CD4-positive, alpha-beta T cell (primary cell): ENCODE results near the gene ATG10. TPM values are rescaled to one million over a fixed set of nuclear protein-coding genes. Genes with fewer than 3 reads are reported as not detected.

Experiments used
- ATAC-seq: fragments of 200-7000 bp; cut with Tn5 transposase; one replicate; pipeline ENCODE4 v1.10.0; 2022; ENCODE audit warnings: mild to moderate bottlenecking; ENCODE audit not compliant: poor library complexity
- CTCF ChIA-PET: fragments of 350-600 bp; sonication (Branson Sonifier 250); formaldehyde crosslinking; loops from one replicate; lab custom pipeline; 2021; ENCODE audit warnings: antibody characterized with exemption, inconsistent platforms; lab: Charles Lee
- POLR2A ChIA-PET: fragments of 350-600 bp; sonication (Branson Sonifier 250); formaldehyde crosslinking; loops from one replicate; lab custom pipeline; 2021; ENCODE audit warnings: antibody characterized with exemption, inconsistent platforms; lab: Charles Lee
- DNase-seq, 14 experiments: peaks; one replicate each; pipeline ENCODE4 v3.0.0-alpha.2; 2013 to 2020; ENCODE audit warnings: mixed read lengths in 2 of 14
- H3K27ac ChIP-seq, 2 donors: one replicate each; pipeline versions ENCODE4 v1.5.1 to v1.7.0; 2013; ENCODE audit warnings: low read length in 2 of 2, low read depth in 1 of 2, mild to moderate bottlenecking in 1 of 2
- H3K27me3 ChIP-seq, 2 experiments: 1 replicate in 1 of 2; 2 replicates in 1 of 2; pipeline versions ENCODE4 v1.6.1 to v1.7.0; 2013; ENCODE audit warnings: low read length in 2 of 2, control low read depth in 1 of 2, mild to moderate bottlenecking in 1 of 2, moderate library complexity in 1 of 2; ENCODE audit not compliant: insufficient read depth in 2 of 2, control insufficient read depth in 1 of 2
- H3K36me3 ChIP-seq: one replicate; pipeline ENCODE4 v1.6.1; 2013; ENCODE audit warnings: low read length, control low read depth; ENCODE audit not compliant: insufficient read depth
- H3K4me1 ChIP-seq: one replicate; pipeline ENCODE4 v1.6.1; 2013; ENCODE audit warnings: low read length, control low read depth; ENCODE audit not compliant: insufficient read depth
- H3K4me3 ChIP-seq: one replicate; pipeline ENCODE4 v1.5.1; 2013; ENCODE audit warnings: mild to moderate bottlenecking, low read length, moderate library complexity
- H3K9me3 ChIP-seq, 2 experiments: 1 replicate in 1 of 2; 2 replicates in 1 of 2; pipeline versions ENCODE4 v1.6.1 to v1.7.0; 2013; ENCODE audit warnings: low read length in 2 of 2, mild to moderate bottlenecking in 2 of 2, control low read depth in 1 of 2, moderate library complexity in 1 of 2; ENCODE audit not compliant: control insufficient read depth in 1 of 2, insufficient read depth in 1 of 2
- H3K27ac Mint-ChIP-seq: one replicate; pipeline ENCODE4 v1.8.0; 2020; ENCODE audit warnings: mixed read lengths
- H3K27me3 Mint-ChIP-seq: one replicate; pipeline ENCODE4 v1.8.0; 2021; ENCODE audit warnings: mixed read lengths
- H3K36me3 Mint-ChIP-seq: one replicate; pipeline ENCODE4 v1.8.0; 2021; ENCODE audit warnings: low read depth, mixed read lengths
- H3K4me1 Mint-ChIP-seq: one replicate; pipeline ENCODE4 v1.8.0; 2021; ENCODE audit warnings: low read depth, mixed read lengths
- H3K4me3 Mint-ChIP-seq: one replicate; pipeline ENCODE4 v1.8.0; 2020; ENCODE audit warnings: mild to moderate bottlenecking, mixed read lengths
- H3K9me3 Mint-ChIP-seq: one replicate; pipeline ENCODE4 v1.8.0; 2020; ENCODE audit warnings: mixed read lengths
- intact Hi-C, 2 experiments: fragments of 100-400 bp; cut with DNase I in 1 of 2; cut with micrococcal nuclease in 1 of 2; formaldehyde crosslinking; loops; one replicate each; pipeline versions ENCODE4 v1.15.1 to v1.9.0; 2023 to 2025; cut with DNase I, micrococcal nuclease
- total RNA-seq, 174 experiments: library from RNA in 2 of 174; stranded (reverse) in 2 of 174; gene quantifications; one replicate each; pipeline ENCODE4 v1.2.3 and lab custom pipeline; 2021 to 2026
- TF ChIP-seq, protein P1 (sequence below): fragments of 200-600 bp; IDR thresholded peaks from one replicate; pipeline ENCODE4 v1.8.0; 2022; ENCODE audit warnings: antibody characterized with exemption, mild to moderate bottlenecking

Gene ATG10
- total RNA-seq, 2 experiments from 2014 or later = 4.7 to 5.3 TPM

DNA sequence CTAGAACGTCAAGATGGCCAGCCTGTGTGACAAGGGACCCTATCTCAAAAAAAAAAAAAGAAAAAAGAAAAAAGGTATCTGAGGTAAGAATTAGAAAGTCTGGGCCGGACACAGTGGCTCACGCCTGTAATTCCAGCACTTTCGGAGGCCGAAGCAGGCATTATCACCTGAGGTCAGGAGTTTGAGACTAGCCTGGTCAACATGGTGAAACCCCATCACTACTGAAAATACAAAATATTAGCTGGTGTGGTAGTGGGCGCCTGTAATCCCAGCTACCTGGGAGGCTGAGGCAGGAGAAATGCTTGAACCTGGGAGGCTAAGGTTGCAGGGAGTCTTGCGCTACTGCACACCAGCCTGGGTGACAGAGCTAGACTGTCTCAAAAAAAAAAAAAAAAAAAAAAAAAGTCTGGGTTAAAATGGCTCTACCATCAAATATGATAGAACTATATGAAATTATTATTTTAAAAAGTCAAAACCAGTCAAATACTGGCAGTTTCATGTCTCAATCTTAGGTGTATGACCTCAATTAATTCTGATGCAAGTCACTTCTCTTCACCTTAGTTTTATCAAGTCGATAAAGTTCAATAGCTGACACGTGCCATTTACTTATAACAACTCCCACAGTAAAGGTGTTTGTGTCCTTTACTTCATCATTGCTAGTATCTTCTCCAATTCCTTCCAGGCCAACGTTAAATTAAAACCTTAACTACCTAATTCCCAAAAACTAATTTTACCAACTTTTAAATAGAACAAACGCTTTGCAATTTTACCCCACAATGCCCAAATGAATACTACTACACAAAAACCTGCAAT, 305.2 kb downstream of the ATG10 start:
- no peaks in the 10 kb centered on the region for H3K27me3 Mint-ChIP-seq
- no peaks in the 10 kb centered on the region for H3K9me3 Mint-ChIP-seq
- intact Hi-C loops = loop anchor here in 1 of 2 experiments (2.0 to 10.0 kb wide), 7 partner anchors 78 to 1620 kb away; partner anchors contain the start of genes ATG10, SSBP2, TMEM167A and XRCC4
- H3K9me3 ChIP-seq = no peaks in the 10 kb centered on the region
- H3K4me1 Mint-ChIP-seq = peaks cover 33% of the 10 kb centered on the region
- H3K4me3 Mint-ChIP-seq = peak overlapping the region; percentile 94
- DNase-seq (no peak), ATAC-seq (no peak)
- H3K36me3 ChIP-seq = peaks cover 37% of the 10 kb centered on the region
- H3K4me3 ChIP-seq = peak overlapping the region; percentile 78
- no peaks in the 10 kb centered on the region for H3K27me3 ChIP-seq
- peaks cover 59% of the 10 kb centered on the region for H3K36me3 Mint-ChIP-seq
- H3K27ac ChIP-seq = no peak overlapping the region
- H3K4me1 ChIP-seq = peaks cover 18% of the 10 kb centered on the region
- TF ChIP-seq, protein P1, sequence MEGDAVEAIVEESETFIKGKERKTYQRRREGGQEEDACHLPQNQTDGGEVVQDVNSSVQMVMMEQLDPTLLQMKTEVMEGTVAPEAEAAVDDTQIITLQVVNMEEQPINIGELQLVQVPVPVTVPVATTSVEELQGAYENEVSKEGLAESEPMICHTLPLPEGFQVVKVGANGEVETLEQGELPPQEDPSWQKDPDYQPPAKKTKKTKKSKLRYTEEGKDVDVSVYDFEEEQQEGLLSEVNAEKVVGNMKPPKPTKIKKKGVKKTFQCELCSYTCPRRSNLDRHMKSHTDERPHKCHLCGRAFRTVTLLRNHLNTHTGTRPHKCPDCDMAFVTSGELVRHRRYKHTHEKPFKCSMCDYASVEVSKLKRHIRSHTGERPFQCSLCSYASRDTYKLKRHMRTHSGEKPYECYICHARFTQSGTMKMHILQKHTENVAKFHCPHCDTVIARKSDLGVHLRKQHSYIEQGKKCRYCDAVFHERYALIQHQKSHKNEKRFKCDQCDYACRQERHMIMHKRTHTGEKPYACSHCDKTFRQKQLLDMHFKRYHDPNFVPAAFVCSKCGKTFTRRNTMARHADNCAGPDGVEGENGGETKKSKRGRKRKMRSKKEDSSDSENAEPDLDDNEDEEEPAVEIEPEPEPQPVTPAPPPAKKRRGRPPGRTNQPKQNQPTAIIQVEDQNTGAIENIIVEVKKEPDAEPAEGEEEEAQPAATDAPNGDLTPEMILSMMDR = no peak
- H3K27ac Mint-ChIP-seq = peak overlapping the region; percentile 94
- ChIA-PET CTCF (interaction anchor here (0.6 kb wide), 2 partner anchors 14 to 408 kb away, joined by 3 read pairs; no protein-coding TSS in a partner anchor), POLR2A (interaction anchor here (0.6 to 3.1 kb wide), 8 partner anchors 19 to 975 kb away, joined by 3 to 12 read pairs (median 6); partner anchors contain the start of genes SSBP2, TMEM167A, XRCC4 and ZCCHC9)

DNA sequence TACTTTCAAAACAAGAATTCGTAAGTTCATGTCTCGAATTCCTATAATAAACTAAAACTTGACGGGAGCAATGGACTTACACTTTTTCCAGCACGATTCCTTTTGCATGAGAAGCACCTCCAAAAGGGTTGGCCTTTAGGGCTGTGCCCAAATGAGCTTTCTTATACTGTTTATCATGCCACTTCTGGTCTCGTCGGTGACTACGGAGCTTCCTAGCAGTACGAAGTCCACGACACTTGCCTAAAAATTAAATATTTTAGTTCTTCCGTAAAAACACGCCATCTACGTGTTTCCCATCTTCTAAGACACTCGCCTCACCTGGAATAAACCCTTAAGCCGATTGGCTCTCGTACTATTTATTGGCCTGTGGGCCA, 305.8 kb downstream of the ATG10 start:
- ATAC-seq = peak; percentile 5
- intact Hi-C loops = loop anchor here in 1 of 2 experiments (2.0 to 10.0 kb wide), 7 partner anchors 77 to 1620 kb away; partner anchors contain the start of genes ATG10, SSBP2, TMEM167A and XRCC4
- Mint-ChIP-seq H3K4me1 (peaks cover 30% of the 10 kb centered on the region), H3K27ac (peak overlapping the region; percentile 94), H3K4me3 (peak overlapping the region; percentile 94), H3K36me3 (peaks cover 55% of the 10 kb centered on the region), H3K27me3 (no peaks in the 10 kb centered on the region), H3K9me3 (no peaks in the 10 kb centered on the region)
- peaks cover 37% of the 10 kb centered on the region for H3K36me3 ChIP-seq
- no peaks in the 10 kb centered on the region for H3K9me3 ChIP-seq
- CTCF ChIA-PET = no interaction called here
- POLR2A ChIA-PET = interaction anchor here (0.6 to 3.1 kb wide), 8 partner anchors 19 to 976 kb away, joined by 3 to 12 read pairs (median 6); partner anchors contain the start of genes SSBP2, TMEM167A, XRCC4 and ZCCHC9
- peaks cover 18% of the 10 kb centered on the region for H3K4me1 ChIP-seq
- no peak for DNase-seq
- TF ChIP-seq, protein P1 = no peak
- H3K27me3 ChIP-seq = no peaks in the 10 kb centered on the region
- H3K27ac ChIP-seq = peak overlapping the region; percentile 62 to 63
- peak overlapping the region; percentile 78 for H3K4me3 ChIP-seq

DNA sequence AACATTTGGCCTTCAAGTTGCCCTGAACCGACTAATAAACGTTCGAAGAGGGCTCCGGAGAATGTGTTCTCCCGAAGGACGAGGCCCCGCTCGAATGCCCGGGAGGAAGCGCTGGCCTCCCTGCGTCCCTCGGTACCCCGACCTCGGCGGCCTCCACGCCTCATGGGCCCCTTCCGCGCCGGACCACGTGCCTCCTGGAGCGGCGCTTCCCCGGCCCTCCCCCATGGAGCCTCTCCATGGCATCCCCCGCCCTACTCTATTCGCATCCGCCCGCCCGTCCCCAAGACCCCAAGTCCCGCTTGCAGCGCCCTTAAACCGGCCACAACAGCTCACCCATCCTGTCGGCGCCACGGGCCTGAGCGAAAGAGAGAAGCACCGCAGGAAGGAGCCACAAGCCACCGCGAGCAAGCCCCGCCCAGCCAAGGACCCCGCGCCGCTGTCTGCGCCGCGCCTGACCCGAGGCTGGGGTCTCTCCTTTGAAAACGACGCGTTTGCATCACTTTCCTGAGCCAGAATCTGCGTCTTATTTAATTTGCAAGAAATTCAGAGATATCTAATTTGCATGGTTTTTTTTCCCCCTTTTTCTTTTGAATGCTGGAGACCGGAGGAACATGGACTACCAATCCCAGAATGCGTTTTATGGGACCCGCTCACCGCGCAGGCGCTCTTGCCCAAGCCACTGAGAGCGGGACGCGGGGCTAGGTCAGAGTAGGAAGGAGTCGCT, 306.3 kb downstream of the ATG10 start, which contains the start of gene RPS23:
Gene RPS23 (minus strand): TSS at position 368 of the 724 bp plus-strand sequence. CDS start 31 bp downstream, at position 337.
- Histone ChIP-seq H3K27me3 (no peaks in the 10 kb centered on the region), H3K4me3 (peak within 1 kb of the TSS; percentile 78), H3K36me3 (peaks cover 36% of the 10 kb centered on the region), H3K9me3 (no peaks in the 10 kb centered on the region), H3K27ac (peak within 1 kb of the TSS; percentile 62 to 63), H3K4me1 (peaks cover 18% of the 10 kb centered on the region)
- CTCF ChIA-PET = no interaction called here
- POLR2A ChIA-PET = interaction anchor here (0.6 to 3.1 kb wide), 7 partner anchors 77 to 977 kb away, joined by 3 to 12 read pairs (median 7); partner anchors contain the start of genes SSBP2, TMEM167A, XRCC4 and ZCCHC9
- Mint-ChIP-seq H3K4me3 (peak within 1 kb of the TSS; percentile 94), H3K27ac (peak within 1 kb of the TSS; percentile 94), H3K27me3 (no peaks in the 10 kb centered on the region), H3K36me3 (peaks cover 51% of the 10 kb centered on the region), H3K4me1 (peaks cover 29% of the 10 kb centered on the region), H3K9me3 (no peaks in the 10 kb centered on the region)
- DNase-seq (peak; percentile 77 to 93 (median 84)), ATAC-seq (peak; percentile 92)
- intact Hi-C loops = loop anchor here in 1 of 2 experiments (2.0 to 10.0 kb wide), 7 partner anchors 77 to 1621 kb away; partner anchors contain the start of genes ATG10, SSBP2, TMEM167A and XRCC4
- TF ChIP-seq, protein P1 = no peak
